GM18508 (cell line): ENCODE data around the gene VAV1.
"Not testable (repeated sequence)": the region's sequence is repeated elsewhere in the genome, so short reads cannot be mapped to it uniquely, and the experiment has no call there.

ENCODE experiments used
- ATAC-seq: cut with Tn5 transposase; IDR thresholded peaks from one replicate; pipeline ENCODE4 v1.9.1; 2021; ENCODE audit warnings: moderate number of reproducible peaks; ENCODE audit not compliant: insufficient read depth, unreplicated experiment

VAV1 gene

GRCh38 chr19:6737284-6737872 is 35.1 kb upstream of the VAV1 start, which contains the start of gene GPR108:
Gene GPR108 (minus strand): TSS chr19:6737580. CDS start chr19:6737576, 4 bp downstream.
- ATAC-seq: peak; percentile 45

- ATAC-seq: peak; percentile 1
Measured at GRCh38 chr19:6737873-6738786, 34.4 kb upstream of the VAV1 start.

GRCh38 chr19:6738787-6739389 is 33.6 kb upstream of the VAV1 start:
- ATAC-seq: no peak

GRCh38 chr19:6739390-6739882 is 33.1 kb upstream of the VAV1 start, which contains the start of gene TRIP10:
Gene TRIP10 (plus strand): TSS chr19:6739680. CDS start chr19:6739762, 82 bp downstream.
- no peak for ATAC-seq

- ATAC-seq: no peak
Measured at GRCh38 chr19:6739883-6740588, 32.5 kb upstream of the VAV1 start.

GRCh38 chr19:6740589-6741343 is 31.7 kb upstream of the VAV1 start:
- no peak for ATAC-seq

GRCh38 chr19:6743066-6743465 is 29.4 kb upstream of the VAV1 start:
- ATAC-seq: no peak

GRCh38 chr19:6743714-6744380 is 28.7 kb upstream of the VAV1 start:
- ATAC-seq: no peak

GRCh38 chr19:6744381-6745301 is 27.9 kb upstream of the VAV1 start:
- no peak for ATAC-seq

GRCh38 chr19:6745965-6746364 is 26.5 kb upstream of the VAV1 start:
- ATAC-seq: no peak

- ATAC-seq: not testable (repeated sequence)
Measured at GRCh38 chr19:6748543-6748942, 24.0 kb upstream of the VAV1 start.

- no peak for ATAC-seq
Measured at GRCh38 chr19:6750062-6750461, 22.4 kb upstream of the VAV1 start.

- ATAC-seq: no peak
Measured at GRCh38 chr19:6751189-6751588, 21.3 kb upstream of the VAV1 start.

- ATAC-seq: no peak
Measured at GRCh38 chr19:6752256-6753177, 20.0 kb upstream of the VAV1 start.

GRCh38 chr19:6753178-6754031 is 19.1 kb upstream of the VAV1 start:
- ATAC-seq: peak; percentile 47

GRCh38 chr19:6754136-6754535 is 18.4 kb upstream of the VAV1 start:
- no peak for ATAC-seq
